ENCODE measurements around the gene IGFBP7.

Gene IGFBP7

GRCh38 chr4:57109847-57110639 is at the start of gene IGFBP7:
Gene IGFBP7 (minus strand): TSS chr4:57110385. CDS start chr4:57110351, 34 bp downstream.
- no peak for DNase-seq (ENCODE audit: low read depth)

- DNase-seq (ENCODE audit: low read depth): no peak
These were observed 49.7 kb upstream of the IGFBP7 start for GRCh38 chr4:57159866-57160265.

GRCh38 chr4:57158762-57159161 is 48.6 kb upstream of the IGFBP7 start:
- no peak for DNase-seq (ENCODE audit: low read depth)

- DNase-seq (ENCODE audit: low read depth): no peak
These were observed 48.0 kb upstream of the IGFBP7 start for GRCh38 chr4:57158221-57158620.

GRCh38 chr4:57157596-57158137 is 47.5 kb upstream of the IGFBP7 start:
- no peak for DNase-seq (ENCODE audit: low read depth)

GRCh38 chr4:57156242-57156990 is 46.2 kb upstream of the IGFBP7 start:
- no peak for DNase-seq (ENCODE audit: low read depth)

GRCh38 chr4:57154926-57155325 is 44.7 kb upstream of the IGFBP7 start:
- DNase-seq (ENCODE audit: low read depth): no peak

- DNase-seq (ENCODE audit: low read depth): no peak
These were observed 44.0 kb upstream of the IGFBP7 start for GRCh38 chr4:57154191-57154590.

GRCh38 chr4:57153207-57153606 is 43.0 kb upstream of the IGFBP7 start:
- DNase-seq (ENCODE audit: low read depth): no peak

GRCh38 chr4:57151481-57151880 is 41.3 kb upstream of the IGFBP7 start:
- DNase-seq (ENCODE audit: low read depth): no peak

GRCh38 chr4:57149833-57150232 is 39.6 kb upstream of the IGFBP7 start:
- DNase-seq (ENCODE audit: low read depth): no peak

GRCh38 chr4:57148831-57149505 is 38.8 kb upstream of the IGFBP7 start:
- DNase-seq (ENCODE audit: low read depth): peak; percentile 67

GRCh38 chr4:57148177-57148576 is 38.0 kb upstream of the IGFBP7 start:
- no peak for DNase-seq (ENCODE audit: low read depth)

GRCh38 chr4:57147335-57148060 is 37.3 kb upstream of the IGFBP7 start:
- peak; percentile 37 for DNase-seq (ENCODE audit: low read depth)

- no peak for DNase-seq (ENCODE audit: low read depth)
These were observed 36.3 kb upstream of the IGFBP7 start for GRCh38 chr4:57146444-57146843.

- no peak for DNase-seq (ENCODE audit: low read depth)
These were observed 34.3 kb upstream of the IGFBP7 start for GRCh38 chr4:57144466-57144865.

GRCh38 chr4:57139783-57140182 is 29.6 kb upstream of the IGFBP7 start:
- peak; percentile 38 for DNase-seq (ENCODE audit: low read depth)

- DNase-seq (ENCODE audit: low read depth): no peak
These were observed 27.1 kb upstream of the IGFBP7 start for GRCh38 chr4:57137261-57137660.

- DNase-seq (ENCODE audit: low read depth): no peak
These were observed 26.1 kb upstream of the IGFBP7 start for GRCh38 chr4:57136281-57136680.

- no peak for DNase-seq (ENCODE audit: low read depth)
These were observed 22.6 kb upstream of the IGFBP7 start for GRCh38 chr4:57132743-57133137.

- DNase-seq (ENCODE audit: low read depth): no peak
These were observed 21.9 kb upstream of the IGFBP7 start for GRCh38 chr4:57131849-57132742.

Data from GM04503 (cell line).